ENCODE results near the gene ISCU.
"Not testable (repeated sequence)": the region's sequence is repeated elsewhere in the genome, so short reads cannot be mapped to it uniquely, and the experiment has no call there.

The ISCU gene

DNA sequence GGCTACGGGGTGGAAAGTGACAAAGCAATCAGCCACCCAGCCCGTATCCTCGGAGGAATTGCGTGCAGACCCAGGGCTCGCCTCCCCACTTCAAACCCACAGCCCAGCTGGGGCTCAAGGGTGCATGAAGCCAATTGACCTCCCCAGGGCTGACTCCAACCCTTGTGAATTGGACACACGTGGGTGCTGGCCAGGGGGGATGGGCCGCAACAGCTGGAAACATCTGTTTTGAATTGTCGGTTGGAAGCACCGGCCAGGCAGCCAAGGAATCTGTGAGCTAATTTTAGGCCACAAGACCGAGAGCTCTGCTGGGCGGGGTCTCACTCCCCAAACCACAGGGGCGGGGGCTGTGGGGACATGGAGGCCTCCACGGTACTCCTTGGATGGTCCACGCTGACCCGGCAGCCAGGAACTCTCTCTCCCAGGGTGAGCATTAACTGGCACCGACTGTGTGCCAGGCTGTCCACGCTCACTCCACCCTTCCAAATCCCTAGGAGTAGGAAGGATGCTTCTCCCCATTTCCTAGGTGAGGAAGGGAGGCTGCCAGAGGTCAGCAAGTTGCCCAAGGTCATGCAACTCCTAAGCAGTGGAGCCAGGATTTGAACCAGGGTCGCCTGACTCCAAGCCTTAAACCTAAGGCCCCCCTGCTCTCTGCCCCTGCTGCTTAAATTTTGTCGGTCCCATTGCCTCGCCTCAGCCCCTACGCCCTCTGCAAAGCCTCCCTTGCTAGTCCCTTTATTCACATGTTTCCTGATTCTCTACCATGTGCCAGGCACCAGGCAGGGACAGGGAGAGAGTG lies 47.3 kb downstream of the ISCU start:
- Mint-ChIP-seq H3K4me1 (peaks cover 41% of the 10 kb centered on the region), H3K36me3 (peaks cover 26% of the 10 kb centered on the region), H3K27ac (peak overlapping the region; percentile 19), H3K9me3 (no peaks in the 10 kb centered on the region), H3K4me3 (no peak overlapping the region)
- DNase-seq (ENCODE audit: low spot score in 2 of 2) (no peak), ATAC-seq (no peak)

DNA sequence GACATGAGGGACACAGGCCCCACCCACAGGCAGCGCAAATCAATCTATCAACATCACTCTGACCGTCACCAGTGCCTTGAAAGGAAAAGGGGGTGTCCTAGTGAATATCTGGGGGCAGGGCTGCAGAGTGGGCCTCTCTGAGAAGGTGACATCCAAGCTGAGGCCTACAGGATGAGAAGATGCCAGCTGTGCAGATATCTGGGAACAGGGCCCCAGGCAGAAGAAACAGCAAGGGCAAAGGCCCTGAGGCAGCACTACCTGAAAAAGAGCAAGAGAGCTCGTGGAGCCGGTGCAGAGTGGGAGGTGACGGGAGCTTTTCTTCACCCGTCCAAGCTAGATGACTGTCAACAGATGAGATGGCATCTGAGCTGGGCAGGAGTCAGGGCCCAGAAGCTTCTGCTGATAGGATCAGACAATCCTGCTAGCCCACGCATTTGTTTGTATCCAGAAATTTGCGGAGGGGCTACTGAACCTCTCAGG lies 48.0 kb downstream of the ISCU start:
- peak overlapping the region; percentile 19 for H3K27ac Mint-ChIP-seq
- no peak for ATAC-seq

GRCh38 chr12:108610856-108611605 lies 48.6 kb downstream of the ISCU start:
- H3K4me1 Mint-ChIP-seq: peaks cover 33% of the 10 kb centered on the region
- H3K9me3 Mint-ChIP-seq: no peaks in the 10 kb centered on the region
- ATAC-seq (no peak), DNase-seq (ENCODE audit: low spot score in 2 of 2) (no peak)
- H3K36me3 Mint-ChIP-seq: peaks cover 14% of the 10 kb centered on the region
- no peak overlapping the region for H3K27ac Mint-ChIP-seq
- no peak overlapping the region for H3K4me3 Mint-ChIP-seq

More for the DNA sequence above, 48.0 kb downstream of the ISCU start:
- no peak overlapping the region for H3K4me3 Mint-ChIP-seq
- H3K36me3 Mint-ChIP-seq: peaks cover 20% of the 10 kb centered on the region
- peaks cover 39% of the 10 kb centered on the region for H3K4me1 Mint-ChIP-seq
- no peaks in the 10 kb centered on the region for H3K9me3 Mint-ChIP-seq
- no peak for DNase-seq (ENCODE audit: low spot score in 2 of 2)

DNA sequence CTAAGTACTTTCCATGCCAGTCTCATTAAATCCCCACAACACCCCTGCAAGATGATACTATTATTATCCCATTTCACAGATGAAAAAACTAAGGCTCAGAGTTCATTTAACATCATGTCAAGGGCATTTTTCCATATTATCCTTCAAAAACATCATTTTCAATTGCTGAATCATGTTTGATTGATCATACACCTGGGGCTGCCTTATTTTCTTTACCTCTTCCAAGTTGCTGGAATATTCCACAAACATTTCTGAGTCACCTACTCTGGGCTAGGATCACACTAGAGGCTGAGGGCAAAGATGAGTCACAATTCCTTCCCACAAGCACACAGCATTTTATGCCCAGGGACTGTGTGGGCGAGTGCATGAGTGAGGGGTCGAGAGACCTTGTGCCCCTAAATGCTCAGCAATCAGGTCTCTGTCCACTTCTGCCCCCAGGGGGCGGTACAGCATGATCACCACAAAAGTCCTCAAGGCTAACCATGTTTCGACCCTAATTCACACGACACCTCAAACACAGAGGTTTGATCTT lies 49.6 kb downstream of the ISCU start:
- Mint-ChIP-seq H3K9me3 (peaks cover 4% of the 10 kb centered on the region), H3K36me3 (peaks cover 17% of the 10 kb centered on the region), H3K4me3 (no peak overlapping the region), H3K27ac (peak overlapping the region; percentile 71), H3K4me1 (peaks cover 38% of the 10 kb centered on the region)
- DNase-seq (ENCODE audit: low spot score in 2 of 2): peak; percentile 48 to 77
- ATAC-seq: peak; percentile 72

GRCh38 chr12:108612788-108613282 lies 50.4 kb downstream of the ISCU start:
- Mint-ChIP-seq H3K27ac (peak overlapping the region; percentile 90), H3K36me3 (peaks cover 25% of the 10 kb centered on the region), H3K4me1 (peaks cover 47% of the 10 kb centered on the region), H3K4me3 (no peak overlapping the region), H3K9me3 (peaks cover 4% of the 10 kb centered on the region)
- DNase-seq (ENCODE audit: low spot score in 2 of 2): no peak
- ATAC-seq: no peak

DNA sequence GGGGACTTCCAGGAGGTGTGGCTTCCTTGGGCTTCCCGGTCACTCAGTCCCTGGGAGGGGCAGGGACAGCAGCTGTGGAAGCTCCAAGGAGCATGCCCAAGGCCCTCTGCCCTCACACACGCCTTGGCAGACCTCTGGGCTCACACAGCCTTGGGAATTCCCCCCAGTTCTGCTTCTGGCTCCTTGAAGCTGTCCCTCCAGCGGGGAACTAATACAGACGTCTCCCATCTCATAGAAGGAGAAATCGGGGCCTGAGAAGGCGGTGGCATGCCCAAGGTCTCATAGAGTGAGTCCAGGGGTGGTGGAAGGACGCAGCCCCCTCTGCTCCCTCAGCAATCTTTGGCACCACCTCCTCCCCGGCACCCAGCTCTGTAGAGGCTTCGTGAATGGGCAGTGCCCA lies 51.2 kb downstream of the ISCU start:
- ATAC-seq (no peak), DNase-seq (ENCODE audit: low spot score in 2 of 2) (no peak)
- H3K9me3 Mint-ChIP-seq: peaks cover 4% of the 10 kb centered on the region
- no peak overlapping the region for H3K4me3 Mint-ChIP-seq
- H3K36me3 Mint-ChIP-seq: peaks cover 27% of the 10 kb centered on the region
- H3K4me1 Mint-ChIP-seq: peaks cover 54% of the 10 kb centered on the region
- H3K27ac Mint-ChIP-seq: peak overlapping the region; percentile 90

DNA sequence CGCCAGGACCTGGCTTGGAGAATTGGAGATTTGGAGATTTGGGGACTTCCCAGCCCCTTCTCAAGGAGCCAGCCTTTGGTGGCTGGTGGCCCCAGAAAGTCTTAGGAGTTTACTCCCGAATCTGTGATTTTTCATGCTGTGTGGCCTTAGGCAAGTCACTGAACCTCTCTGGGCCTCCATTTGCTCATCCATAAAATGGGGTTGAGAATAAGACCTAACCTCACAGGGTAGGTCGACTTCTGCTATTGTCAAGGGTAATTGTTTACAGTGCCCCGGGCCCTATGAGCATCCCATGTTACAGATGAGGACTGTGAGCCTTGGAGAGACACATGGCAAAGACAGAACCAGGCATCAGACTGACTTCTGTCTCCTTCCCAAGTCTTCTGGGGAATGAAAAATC lies 51.6 kb downstream of the ISCU start:
- peaks cover 4% of the 10 kb centered on the region for H3K9me3 Mint-ChIP-seq
- peak overlapping the region; percentile 90 for H3K27ac Mint-ChIP-seq
- DNase-seq (ENCODE audit: low spot score in 2 of 2): no peak
- H3K4me3 Mint-ChIP-seq: no peak overlapping the region
- peaks cover 32% of the 10 kb centered on the region for H3K36me3 Mint-ChIP-seq
- ATAC-seq: no peak
- peaks cover 58% of the 10 kb centered on the region for H3K4me1 Mint-ChIP-seq

GRCh38 chr12:108614639-108615038 lies 52.2 kb downstream of the ISCU start:
- Mint-ChIP-seq H3K4me1 (peaks cover 60% of the 10 kb centered on the region), H3K36me3 (peaks cover 38% of the 10 kb centered on the region), H3K9me3 (peaks cover 4% of the 10 kb centered on the region), H3K27ac (peak overlapping the region; percentile 90), H3K4me3 (no peak overlapping the region)
- ATAC-seq (no peak), DNase-seq (ENCODE audit: low spot score in 2 of 2) (no peak)

DNA sequence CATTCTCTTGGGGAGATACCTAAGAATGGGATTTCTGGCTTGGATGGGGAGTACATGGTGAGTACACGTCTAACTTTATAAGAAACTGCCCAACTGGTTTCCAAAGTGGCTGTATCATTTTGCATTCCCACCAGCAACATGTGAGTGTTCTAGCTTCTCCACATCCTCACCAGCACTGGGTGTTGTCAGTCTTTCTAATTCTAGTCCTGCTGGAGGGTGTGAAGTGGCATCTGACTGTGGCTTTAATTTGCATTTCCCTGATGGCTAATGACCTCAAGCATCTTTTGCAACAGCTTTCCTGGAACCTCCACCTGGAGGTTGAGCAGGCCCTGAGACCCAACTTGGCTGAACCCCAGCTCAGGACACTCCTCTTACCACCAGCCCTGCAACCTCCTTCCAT lies 53.5 kb downstream of the ISCU start:
- H3K27ac Mint-ChIP-seq: peak overlapping the region; percentile 96
- H3K36me3 Mint-ChIP-seq: peaks cover 51% of the 10 kb centered on the region
- H3K4me3 Mint-ChIP-seq: peak overlapping the region; percentile 70
- DNase-seq (ENCODE audit: low spot score in 2 of 2) (no peak), ATAC-seq (no peak)
- peaks cover 4% of the 10 kb centered on the region for H3K9me3 Mint-ChIP-seq
- peaks cover 67% of the 10 kb centered on the region for H3K4me1 Mint-ChIP-seq

GRCh38 chr12:108616359-108616758 lies 54.0 kb downstream of the ISCU start:
- peaks cover 55% of the 10 kb centered on the region for H3K36me3 Mint-ChIP-seq
- H3K4me1 Mint-ChIP-seq: peaks cover 71% of the 10 kb centered on the region

GRCh38 chr12:108616941-108617858 lies 54.8 kb downstream of the ISCU start:
- H3K27ac Mint-ChIP-seq: peak overlapping the region; percentile 96
- ATAC-seq (peak; percentile 96), DNase-seq (ENCODE audit: low spot score in 2 of 2) (peak; percentile 70 to 92)
- peaks cover 64% of the 10 kb centered on the region for H3K36me3 Mint-ChIP-seq
- H3K9me3 Mint-ChIP-seq: peaks cover 4% of the 10 kb centered on the region
- H3K4me3 Mint-ChIP-seq: peak overlapping the region; percentile 70
- H3K4me1 Mint-ChIP-seq: peaks cover 71% of the 10 kb centered on the region

More at GRCh38 chr12:108616359-108616758, 54.0 kb downstream of the ISCU start:
- peak overlapping the region; percentile 96 for H3K27ac Mint-ChIP-seq
- ATAC-seq: no peak
- peak overlapping the region; percentile 70 for H3K4me3 Mint-ChIP-seq
- peaks cover 4% of the 10 kb centered on the region for H3K9me3 Mint-ChIP-seq
- no peak for DNase-seq (ENCODE audit: low spot score in 2 of 2)

DNA sequence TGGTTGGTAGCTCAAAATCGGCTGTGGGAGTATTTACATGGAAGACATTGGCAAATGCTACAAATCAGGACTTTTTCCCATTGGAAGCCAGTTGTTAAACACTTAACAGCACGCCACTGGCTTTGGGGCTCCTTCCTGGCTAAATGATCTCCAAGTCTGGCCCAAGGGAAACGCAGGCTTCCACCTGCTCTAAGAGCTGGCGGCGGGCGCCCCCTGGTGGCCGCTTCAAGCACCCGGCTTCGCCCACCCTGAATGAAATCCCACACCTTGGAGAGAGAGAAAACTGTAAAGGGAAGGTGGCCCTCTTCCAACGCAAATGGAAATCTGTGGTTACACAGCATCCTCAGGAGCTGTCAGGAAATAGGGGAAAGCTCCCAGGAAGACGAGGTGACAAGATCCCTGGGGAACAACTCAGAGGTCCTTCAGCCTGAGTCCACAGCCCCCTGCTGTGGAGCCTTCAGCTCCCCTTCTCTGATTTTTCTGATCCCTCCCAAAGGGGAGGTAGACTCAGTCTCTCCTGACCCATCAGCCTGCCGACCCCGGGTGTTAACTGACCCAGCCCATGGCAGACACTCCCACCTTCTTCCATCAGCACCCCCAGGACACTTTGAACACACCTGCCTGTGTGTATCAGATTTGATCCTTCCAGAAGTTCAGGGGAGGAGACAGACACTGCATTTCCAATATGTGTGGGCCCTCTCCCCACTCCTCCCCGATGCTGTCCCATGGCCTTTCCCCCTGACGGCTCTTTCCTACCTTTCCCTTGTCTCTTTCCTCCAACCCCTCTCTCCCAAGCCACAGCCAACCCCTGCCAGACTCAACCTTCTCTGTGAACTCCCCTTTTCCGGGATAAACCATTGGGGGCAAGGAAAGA lies 55.9 kb downstream of the ISCU start:
- Mint-ChIP-seq H3K4me1 (peaks cover 76% of the 10 kb centered on the region), H3K27ac (peak overlapping the region; percentile 96), H3K36me3 (peaks cover 74% of the 10 kb centered on the region), H3K4me3 (peak overlapping the region; percentile 70), H3K9me3 (peaks cover 4% of the 10 kb centered on the region)
- DNase-seq (ENCODE audit: low spot score in 2 of 2) (peak; percentile 79 to 90), ATAC-seq (peak; percentile 49)

GRCh38 chr12:108618953-108619274 lies 56.5 kb downstream of the ISCU start:
- H3K36me3 Mint-ChIP-seq: peaks cover 74% of the 10 kb centered on the region
- H3K4me3 Mint-ChIP-seq; DNase-seq (ENCODE audit: low spot score in 2 of 2); H3K9me3 Mint-ChIP-seq; ATAC-seq: not testable (repeated sequence)
- H3K4me1 Mint-ChIP-seq: peaks cover 77% of the 10 kb centered on the region
- H3K27ac Mint-ChIP-seq: peak overlapping the region; percentile 96

Measured in stimulated activated effector memory CD8-positive, alpha-beta T cell treated with anti-CD3 and anti-CD28 coated beads, Interleukin-12 subunit alpha, Interleukin-12 subunit beta, amount 100 ng/mL, for 72 hours (primary cell).